Left forelimb (tissue), 1 donor: Measurements from ENCODE around the gene AQP1.

Source experiments
- DNase-seq: peaks from one replicate; pipeline ENCODE4 v3.0.0-alpha.2; 2018; ENCODE audit warnings: low spot score

Gene AQP1

DNA sequence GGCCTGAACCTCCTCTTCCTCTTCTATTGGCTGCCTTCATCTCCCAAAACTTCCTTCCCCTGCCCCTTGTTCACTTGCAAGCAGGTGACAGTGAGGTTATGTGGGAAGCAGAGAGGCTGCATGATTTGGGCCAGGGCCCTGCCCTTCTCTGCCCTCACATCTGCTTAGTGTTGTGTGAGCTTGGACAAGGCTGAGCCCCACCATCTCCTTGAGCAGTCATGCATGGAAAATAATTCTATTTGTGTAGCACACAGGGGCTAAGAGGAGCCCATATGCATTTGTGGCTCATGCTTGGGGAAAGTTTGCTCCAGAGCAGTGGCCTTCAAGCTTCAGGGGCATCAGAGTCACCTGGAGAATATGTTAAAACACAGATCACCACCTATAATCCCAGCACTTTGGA lies 26.8 kb upstream of the AQP1 start:
- DNase-seq: no peak

DNA sequence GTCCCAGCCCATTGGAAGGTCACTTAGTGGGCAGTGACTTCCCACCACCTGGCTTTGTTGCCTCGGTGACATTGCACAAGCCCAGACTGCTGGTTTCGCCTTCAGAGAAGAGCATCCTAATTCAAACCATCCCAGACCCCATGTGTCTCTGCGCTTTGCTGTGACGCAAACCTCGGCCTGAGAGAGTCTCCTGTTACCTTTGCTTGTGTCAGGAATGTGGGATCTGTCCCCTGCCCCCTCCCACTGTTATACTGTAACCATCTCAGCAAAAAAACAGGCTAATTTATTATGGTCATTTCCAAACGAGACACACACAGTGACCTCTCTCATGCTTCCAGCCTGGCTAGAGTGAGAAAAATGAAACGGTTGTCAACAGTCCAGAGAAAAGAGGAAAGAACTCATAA lies 25.0 kb upstream of the AQP1 start:
- DNase-seq: no peak

DNA sequence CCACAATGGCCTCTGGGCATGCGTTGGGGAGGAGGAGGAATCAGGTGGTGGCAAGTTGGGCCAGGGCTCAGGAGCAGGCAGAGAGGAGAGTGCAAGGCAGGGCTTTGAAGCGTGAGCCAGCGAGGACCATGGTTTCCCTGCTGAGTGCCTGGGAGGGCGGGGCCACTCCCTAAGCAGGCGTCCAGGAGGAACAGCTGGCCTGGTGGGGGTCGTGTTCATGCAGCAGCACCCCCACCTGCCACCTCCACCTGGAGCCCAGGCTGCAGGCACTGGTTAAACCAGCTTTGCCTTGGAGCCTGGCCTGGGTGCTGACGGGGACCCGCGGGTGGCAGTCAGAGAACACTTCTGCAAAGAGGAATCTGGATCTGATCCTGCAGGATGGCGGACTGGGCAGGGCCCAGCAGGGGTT lies 24.2 kb upstream of the AQP1 start:
- no peak for DNase-seq

DNA sequence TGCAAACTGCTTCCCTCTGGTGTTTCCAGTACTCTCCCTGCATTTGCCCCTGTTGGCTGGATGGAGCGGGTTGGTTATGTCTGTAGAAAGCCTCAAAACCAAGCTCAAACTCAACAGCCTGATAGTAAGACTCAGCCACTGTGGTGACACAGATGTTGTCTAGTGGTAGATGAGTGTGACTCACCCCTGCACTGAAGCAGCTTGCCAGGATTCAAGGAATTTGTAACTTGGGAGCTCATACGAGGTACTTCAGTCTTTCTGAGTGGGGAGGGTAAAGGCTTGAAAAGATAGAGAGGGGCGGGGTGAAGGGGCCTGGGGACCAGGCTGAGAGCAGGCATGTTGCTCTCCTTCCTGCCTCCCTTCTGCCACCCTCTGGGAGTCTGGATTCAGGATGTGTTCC lies 22.9 kb upstream of the AQP1 start:
- DNase-seq: no peak

- DNase-seq: no peak
Measured at GRCh38 chr7:30890226-30890625, 21.4 kb upstream of the AQP1 start.

- no peak for DNase-seq
Measured at GRCh38 chr7:30893357-30893756, 18.3 kb upstream of the AQP1 start.

DNA sequence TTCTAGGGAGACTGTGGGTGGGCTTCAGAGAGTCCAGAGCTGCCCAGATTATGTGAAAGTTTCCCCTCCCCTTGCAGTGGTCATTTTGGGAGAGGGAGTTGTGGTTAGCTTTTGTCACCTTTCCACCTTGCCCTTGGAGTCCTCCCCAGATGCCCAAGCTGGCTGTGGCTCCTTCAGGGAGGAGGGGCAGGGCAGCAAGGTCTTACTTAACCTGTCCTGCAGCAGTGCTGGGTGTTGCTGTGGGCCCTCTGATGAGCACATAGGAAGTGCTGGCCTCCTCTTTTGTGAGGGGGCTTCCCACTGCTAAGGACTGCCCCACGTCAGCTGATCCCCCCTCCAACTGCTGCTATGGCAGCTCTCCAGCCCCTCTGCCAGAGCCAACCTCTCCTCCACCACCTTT lies 17.6 kb upstream of the AQP1 start:
- no peak for DNase-seq

DNA sequence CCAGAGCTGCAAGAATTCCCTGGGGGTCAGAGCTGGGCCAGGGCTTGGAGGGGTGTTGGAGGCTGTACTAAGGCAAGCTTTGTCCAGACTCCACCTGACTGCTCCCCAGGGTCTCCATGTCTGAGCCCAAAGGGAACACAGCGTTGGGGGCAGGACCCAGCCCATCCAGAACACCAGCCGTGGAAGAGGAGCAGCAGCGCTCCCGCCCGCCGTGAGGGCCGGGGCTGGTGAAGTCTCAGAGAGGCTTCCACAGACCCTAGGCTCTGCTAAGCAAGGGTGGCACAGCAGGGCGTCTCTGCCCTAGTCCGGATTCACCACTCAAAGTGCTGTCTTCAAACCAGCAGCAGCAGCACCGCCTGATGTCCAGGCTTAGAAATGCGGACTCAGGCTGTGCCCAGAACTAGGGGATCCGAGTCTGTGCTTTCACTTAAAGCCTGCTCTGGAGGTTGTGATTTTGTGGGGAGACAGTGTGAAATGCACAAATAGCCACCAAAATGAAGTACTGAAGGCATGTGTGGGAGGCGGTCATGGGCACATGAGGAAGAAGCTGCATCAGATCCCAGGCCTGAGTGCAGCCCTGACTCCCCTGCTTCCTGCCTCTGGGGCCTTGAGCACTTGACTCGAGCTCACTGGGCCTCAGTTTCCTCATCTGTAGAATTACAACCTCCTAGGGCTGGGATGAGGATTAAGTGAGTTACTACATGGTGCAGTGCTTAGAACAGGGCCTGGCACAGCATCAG lies 16.6 kb upstream of the AQP1 start:
- DNase-seq: no peak

GRCh38 chr7:30896036-30896435 lies 15.6 kb upstream of the AQP1 start:
- no peak for DNase-seq

DNA sequence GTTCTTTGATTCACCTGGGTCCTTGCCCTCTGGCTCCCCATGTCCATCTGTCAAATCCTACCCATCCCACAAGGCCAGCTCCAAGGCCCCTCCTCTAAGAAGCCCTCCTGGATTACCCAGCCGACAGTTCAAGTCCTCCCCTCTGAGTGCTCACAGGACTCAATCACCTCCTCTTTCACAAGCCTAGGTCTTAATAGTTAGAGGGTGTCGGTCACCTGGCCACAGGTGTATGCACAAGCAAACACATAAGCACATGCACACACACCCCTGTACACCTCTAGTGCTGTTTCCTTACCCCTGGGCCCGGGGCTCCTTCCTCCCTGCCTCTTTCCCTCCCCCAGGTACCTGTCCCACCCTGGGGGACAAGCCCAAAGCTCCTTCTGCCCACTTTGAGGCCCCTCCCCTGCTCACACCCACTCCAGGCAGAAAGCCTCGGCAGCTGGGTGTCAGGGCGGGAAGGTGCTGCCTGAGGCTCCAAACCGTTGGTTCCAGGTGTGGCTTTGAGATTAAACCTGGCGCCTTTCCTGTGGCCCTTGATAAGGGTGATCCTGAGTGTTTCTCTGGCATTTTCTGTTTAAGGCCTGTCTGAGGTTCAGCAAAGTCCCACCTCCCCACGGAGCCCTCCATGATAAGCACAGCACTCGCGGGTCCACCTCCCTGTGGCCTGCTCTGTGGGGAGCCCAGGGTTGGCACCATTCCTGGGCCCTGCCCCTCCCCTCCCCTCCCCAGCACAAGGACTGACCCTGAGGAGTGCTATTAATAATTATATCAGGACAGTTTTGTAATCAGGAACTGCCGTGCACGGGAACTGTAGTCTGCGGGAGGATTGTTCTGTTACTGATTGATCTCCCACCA lies 14.6 kb upstream of the AQP1 start:
- no peak for DNase-seq

DNA sequence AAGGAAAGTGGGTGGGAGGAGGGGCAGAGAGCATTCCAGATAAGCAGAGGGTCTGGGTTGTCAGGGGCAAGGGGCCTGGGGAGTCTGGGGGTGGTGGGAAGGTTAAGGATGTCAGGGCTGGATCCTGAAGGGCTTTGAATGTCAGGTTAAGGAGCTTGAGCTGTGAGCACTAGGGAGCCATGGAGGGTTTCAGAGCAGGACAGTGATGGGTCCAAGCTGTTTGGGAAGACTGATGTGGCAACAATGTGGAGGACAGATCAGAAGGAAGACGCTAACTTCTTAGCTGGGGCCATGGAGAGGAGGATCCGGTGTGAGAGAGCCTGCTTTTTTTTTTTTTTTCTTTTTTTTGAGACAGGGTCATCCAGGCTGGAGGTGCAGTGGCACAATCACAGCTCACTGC lies 13.9 kb upstream of the AQP1 start:
- DNase-seq: no peak

GRCh38 chr7:30898411-30898810 lies 13.2 kb upstream of the AQP1 start:
- DNase-seq: no peak

GRCh38 chr7:30899066-30899465 lies 12.6 kb upstream of the AQP1 start:
- no peak for DNase-seq

DNA sequence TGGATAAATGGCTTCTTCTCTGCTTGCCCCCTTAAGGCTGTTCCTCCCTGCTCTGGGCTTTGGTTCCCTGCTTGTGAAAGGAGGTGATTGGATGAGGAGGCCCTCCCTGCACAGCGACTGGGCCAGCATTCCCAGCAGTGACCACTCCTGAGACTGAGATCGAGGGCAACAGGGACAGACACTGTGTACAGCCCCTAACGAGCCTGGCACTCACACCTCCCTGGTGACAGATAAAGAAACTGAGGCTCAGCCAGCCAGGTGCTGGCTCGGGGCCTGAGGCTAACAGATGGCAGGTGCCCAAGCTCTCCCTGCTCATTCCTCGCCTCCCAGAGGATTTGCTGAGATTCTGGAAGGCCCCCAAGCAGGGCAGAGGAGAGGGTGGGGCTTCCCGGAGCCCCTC lies 12.0 kb upstream of the AQP1 start:
- DNase-seq: no peak

GRCh38 chr7:30900053-30900452 lies 11.6 kb upstream of the AQP1 start:
- DNase-seq: no peak

DNA sequence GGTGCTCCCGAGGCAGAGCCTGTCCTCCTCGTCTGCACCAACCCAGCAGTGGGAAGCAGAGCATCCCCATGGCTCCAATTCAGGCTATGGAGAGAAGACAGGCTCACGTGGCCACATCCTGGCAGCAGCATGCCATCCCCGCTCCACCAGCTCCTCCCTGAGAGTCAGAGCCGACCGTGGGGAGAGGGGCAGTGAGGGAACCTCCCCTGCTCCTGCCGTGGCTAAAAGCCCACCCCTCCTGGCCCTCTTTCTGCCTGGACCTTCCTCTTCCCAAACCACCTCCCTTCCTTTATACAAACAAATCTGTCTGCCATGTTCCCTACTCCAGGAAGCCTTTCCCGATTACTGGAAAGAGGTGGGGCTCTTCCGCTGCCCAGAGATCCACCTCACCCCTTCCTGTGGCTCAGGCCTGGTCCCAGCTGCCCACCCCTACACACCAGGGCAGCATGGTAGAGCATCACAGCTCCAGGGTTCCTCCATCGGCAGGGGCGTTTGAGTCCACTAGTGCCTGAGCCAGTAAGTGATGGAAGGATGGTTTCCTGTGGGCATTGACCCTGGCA lies 10.8 kb upstream of the AQP1 start:
- DNase-seq: no peak

DNA sequence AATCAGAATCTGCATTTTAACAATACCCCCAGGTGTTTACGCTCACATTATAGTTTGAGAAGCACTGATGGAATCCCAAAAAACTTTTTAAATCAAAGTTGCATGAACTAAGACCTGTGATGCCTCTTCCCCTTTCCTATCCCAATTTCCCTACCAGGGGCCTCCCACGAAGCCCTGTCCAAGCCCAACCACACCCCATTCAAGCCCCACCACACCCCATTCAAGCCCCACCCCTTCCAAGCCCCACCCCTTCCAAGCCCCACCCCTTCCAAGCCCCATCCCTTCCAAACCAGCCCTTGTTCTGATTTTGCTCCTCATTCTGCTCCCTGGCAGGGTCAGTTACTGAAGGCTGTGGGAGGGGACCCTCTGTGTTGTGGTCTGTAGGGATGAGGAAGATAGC lies 9.8 kb upstream of the AQP1 start:
- DNase-seq: no peak

DNA sequence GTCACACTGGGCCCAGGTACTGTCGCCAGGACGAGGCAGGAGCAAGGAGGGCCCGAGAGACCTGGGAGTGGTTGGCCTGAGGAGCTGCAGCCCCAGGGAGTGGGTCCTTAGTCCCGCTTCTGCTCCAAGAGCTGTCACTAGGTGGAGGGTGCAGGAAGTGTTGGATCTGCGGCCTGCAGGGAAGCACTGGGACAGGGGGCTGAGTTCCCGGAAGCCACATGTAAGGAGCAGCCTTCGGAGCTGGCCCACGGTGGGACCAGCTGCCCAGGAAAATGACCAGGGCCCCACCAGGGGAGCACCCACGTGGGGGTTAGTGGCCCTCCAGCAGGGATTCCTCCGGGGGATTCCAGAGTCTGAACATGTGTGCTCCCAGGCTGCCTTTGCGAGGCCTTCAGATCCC lies 9.2 kb upstream of the AQP1 start:
- no peak for DNase-seq

GRCh38 chr7:30903146-30903545 lies 8.5 kb upstream of the AQP1 start:
- DNase-seq: no peak

DNA sequence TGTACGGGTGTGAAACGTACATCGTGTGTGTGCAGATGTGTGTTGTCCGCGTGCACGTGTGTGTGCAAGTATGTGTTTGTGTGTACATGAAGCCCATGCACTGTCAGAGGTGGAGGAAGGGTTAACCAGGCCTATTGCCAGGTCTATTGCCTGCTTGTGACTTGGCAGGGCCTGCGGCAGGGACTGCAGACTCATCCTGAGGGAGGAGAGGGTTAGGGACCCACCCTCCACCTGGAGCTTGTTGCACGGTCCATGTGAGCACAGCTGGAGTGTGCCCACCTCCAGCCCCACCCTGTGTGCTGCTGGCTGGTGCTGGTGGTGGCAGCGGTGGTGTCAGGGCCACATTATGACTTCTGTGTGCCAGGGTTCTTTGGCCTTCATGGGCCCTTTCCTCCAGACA lies 7.1 kb upstream of the AQP1 start:
- DNase-seq: no peak

- DNase-seq: no peak
Measured at GRCh38 chr7:30905078-30906012, 6.3 kb upstream of the AQP1 start.

- no peak for DNase-seq
Measured at GRCh38 chr7:30906014-30906413, 5.6 kb upstream of the AQP1 start.
